CD8-positive, alpha-beta memory T cell (primary cell): ENCODE measurements around the gene NTM. TPM values are rescaled to one million over a fixed set of nuclear protein-coding genes. Genes with fewer than 3 reads are reported as not detected.

ENCODE experiments used
- CTCF ChIA-PET: fragments of 350-600 bp; sonication (Branson Sonifier 250); formaldehyde crosslinking; loops from one replicate; lab custom pipeline; 2021; ENCODE audit warnings: antibody characterized with exemption; lab: Charles Lee
- POLR2A ChIA-PET: fragments of 350-600 bp; sonication (Branson Sonifier 250); formaldehyde crosslinking; loops from one replicate; lab custom pipeline; 2021; ENCODE audit warnings: antibody characterized with exemption; lab: Charles Lee
- DNase-seq, 5 donors: peaks; one replicate each; pipeline versions ENCODE4 v3.0.0 to v3.0.0-alpha.2; 2020 to 2022; ENCODE audit warnings: mixed read lengths in 1 of 5
- H3K27ac ChIP-seq: one replicate; pipeline ENCODE4 v1.7.0; 2013; ENCODE audit warnings: low read depth, mild to moderate bottlenecking, low read length, moderate library complexity
- H3K27me3 ChIP-seq: 2 replicates; pipeline ENCODE4 v1.7.0; 2013; ENCODE audit warnings: low read length, mild to moderate bottlenecking; ENCODE audit not compliant: insufficient read depth, poor library complexity, severe bottlenecking
- H3K36me3 ChIP-seq: 2 replicates; pipeline ENCODE4 v1.7.0; 2013; ENCODE audit warnings: mild to moderate bottlenecking, low read length, moderate library complexity; ENCODE audit not compliant: insufficient read depth
- H3K4me1 ChIP-seq: 2 replicates; pipeline ENCODE4 v1.7.0; 2013; ENCODE audit warnings: mild to moderate bottlenecking, low read length, moderate library complexity; ENCODE audit not compliant: insufficient read depth
- H3K4me3 ChIP-seq: 2 replicates; pipeline ENCODE4 v1.7.0; 2013; ENCODE audit warnings: mild to moderate bottlenecking, low read length
- H3K9me3 ChIP-seq: 2 replicates; pipeline ENCODE4 v1.7.0; 2013; ENCODE audit warnings: mild to moderate bottlenecking, low read length
- H3K27ac Mint-ChIP-seq, 8 donors: one replicate each; pipeline ENCODE4 v1.8.0; 2020 to 2021; ENCODE audit warnings: mixed read lengths in 8 of 8, mild to moderate bottlenecking in 6 of 8, inconsistent platforms in 3 of 8, moderate library complexity in 3 of 8
- H3K27me3 Mint-ChIP-seq, 2 donors: one replicate each; pipeline ENCODE4 v1.8.0; 2020 to 2021; ENCODE audit warnings: mixed read lengths in 2 of 2, mild to moderate bottlenecking in 1 of 2, moderate library complexity in 1 of 2
- H3K36me3 Mint-ChIP-seq, 3 donors: one replicate each; pipeline ENCODE4 v1.8.0; 2020 to 2021; ENCODE audit warnings: mixed read lengths in 3 of 3, inconsistent platforms in 1 of 3, mild to moderate bottlenecking in 1 of 3
- H3K4me1 Mint-ChIP-seq, 3 donors: one replicate each; pipeline ENCODE4 v1.8.0; 2020 to 2021; ENCODE audit warnings: mixed read lengths in 3 of 3, inconsistent platforms in 1 of 3, mild to moderate bottlenecking in 1 of 3
- H3K4me3 Mint-ChIP-seq, 7 donors: one replicate each; pipeline ENCODE4 v1.8.0; 2020 to 2021; ENCODE audit warnings: mixed read lengths in 7 of 7, mild to moderate bottlenecking in 6 of 7, moderate library complexity in 4 of 7, inconsistent platforms in 2 of 7
- H3K9me3 Mint-ChIP-seq, 5 donors: one replicate each; pipeline ENCODE4 v1.8.0; 2020 to 2022; ENCODE audit warnings: mixed read lengths in 5 of 5, mild to moderate bottlenecking in 3 of 5, moderate library complexity in 2 of 5, inconsistent platforms in 1 of 5
- polyA plus RNA-seq: library from polyadenylated mRNA; unstranded; fragments of 300-500 nt; fragmentation: Illumina TruSeq; gene quantifications from one replicate; pipeline ENCODE4 v1.2.3, GENCODE V29; 2021
- total RNA-seq, 2 experiments: library from RNA; stranded (reverse); gene quantifications; one replicate each; pipeline ENCODE4 v1.2.3, GENCODE V29; 2021

The NTM gene
- total and polyA plus RNA-seq, 3 experiments from 2014 or later = not detected

- Mint-ChIP-seq H3K9me3 (peaks cover 0 to 3% (median 0%) of the 10 kb centered on the region in 5 donors), H3K36me3 (no peaks in the 10 kb centered on the region), H3K4me1 (no peaks in the 10 kb centered on the region), H3K4me3 (no peak overlapping the region), H3K27me3 (no peaks in the 10 kb centered on the region), H3K27ac (no peak overlapping the region)
- no peaks in the 10 kb centered on the region for H3K36me3 ChIP-seq
- no peaks in the 10 kb centered on the region for H3K27me3 ChIP-seq
- no peak overlapping the region for H3K27ac ChIP-seq
- H3K4me1 ChIP-seq = no peaks in the 10 kb centered on the region
- no peak overlapping the region for H3K4me3 ChIP-seq
- DNase-seq = no peak
- ChIA-PET CTCF (no interaction called here), POLR2A (no interaction called here)
- H3K9me3 ChIP-seq = no peaks in the 10 kb centered on the region
Observed at GRCh38 chr11:132234878-132235277, 864.5 kb downstream of the NTM start.

DNA sequence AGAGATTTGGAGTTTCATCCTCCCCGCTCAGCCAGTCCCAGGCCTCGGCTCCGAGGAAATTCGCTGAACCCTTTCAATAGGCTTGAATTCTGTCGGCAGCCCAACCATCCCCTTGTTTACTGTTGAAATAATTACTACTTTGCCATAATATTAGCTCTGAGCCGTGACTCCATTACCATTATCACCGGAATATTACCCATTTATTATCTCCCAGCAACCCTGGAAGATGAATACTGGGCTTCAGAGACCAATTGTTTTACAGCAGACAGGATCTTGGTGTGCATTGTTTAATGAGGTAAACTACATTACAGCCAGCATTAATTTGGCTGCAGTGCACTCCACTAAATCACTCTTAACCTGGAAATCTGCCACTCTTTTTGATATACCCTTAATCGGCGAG, 867.4 kb downstream of the NTM start:
- ChIA-PET POLR2A (no interaction called here), CTCF (no interaction called here)
- Mint-ChIP-seq H3K9me3 (peaks cover 0 to 5% (median 2%) of the 10 kb centered on the region in 5 donors), H3K27me3 (no peaks in the 10 kb centered on the region), H3K4me3 (no peak overlapping the region), H3K36me3 (no peaks in the 10 kb centered on the region), H3K4me1 (no peaks in the 10 kb centered on the region), H3K27ac (no peak overlapping the region)
- Histone ChIP-seq H3K4me3 (no peak overlapping the region), H3K36me3 (no peaks in the 10 kb centered on the region), H3K27ac (no peak overlapping the region), H3K4me1 (no peaks in the 10 kb centered on the region), H3K27me3 (no peaks in the 10 kb centered on the region), H3K9me3 (no peaks in the 10 kb centered on the region)
- no peak for DNase-seq

- Histone ChIP-seq H3K4me1 (no peaks in the 10 kb centered on the region), H3K27ac (no peak overlapping the region), H3K9me3 (no peaks in the 10 kb centered on the region), H3K27me3 (no peaks in the 10 kb centered on the region), H3K36me3 (no peaks in the 10 kb centered on the region), H3K4me3 (no peak overlapping the region)
- H3K4me3 Mint-ChIP-seq = no peak overlapping the region
- DNase-seq = no peak
- H3K4me1 Mint-ChIP-seq = no peaks in the 10 kb centered on the region
- no peaks in the 10 kb centered on the region for H3K36me3 Mint-ChIP-seq
- ChIA-PET CTCF (no interaction called here), POLR2A (no interaction called here)
- no peaks in the 10 kb centered on the region for H3K27me3 Mint-ChIP-seq
- H3K27ac Mint-ChIP-seq = no peak overlapping the region
- peaks cover 0 to 5% (median 2%) of the 10 kb centered on the region in 5 donors for H3K9me3 Mint-ChIP-seq
Observed at GRCh38 chr11:132238331-132238866, 868.0 kb downstream of the NTM start.

GRCh38 chr11:132240374-132240773, 870.0 kb downstream of the NTM start:
- Mint-ChIP-seq H3K36me3 (no peaks in the 10 kb centered on the region), H3K27ac (no peak overlapping the region), H3K4me1 (no peaks in the 10 kb centered on the region), H3K4me3 (no peak overlapping the region), H3K27me3 (no peaks in the 10 kb centered on the region), H3K9me3 (peaks cover 0 to 5% (median 3%) of the 10 kb centered on the region in 5 donors)
- Histone ChIP-seq H3K27ac (no peak overlapping the region), H3K4me1 (no peaks in the 10 kb centered on the region), H3K4me3 (no peak overlapping the region), H3K27me3 (no peaks in the 10 kb centered on the region), H3K9me3 (no peaks in the 10 kb centered on the region), H3K36me3 (no peaks in the 10 kb centered on the region)
- ChIA-PET POLR2A (no interaction called here), CTCF (no interaction called here)
- DNase-seq = no peak

DNA sequence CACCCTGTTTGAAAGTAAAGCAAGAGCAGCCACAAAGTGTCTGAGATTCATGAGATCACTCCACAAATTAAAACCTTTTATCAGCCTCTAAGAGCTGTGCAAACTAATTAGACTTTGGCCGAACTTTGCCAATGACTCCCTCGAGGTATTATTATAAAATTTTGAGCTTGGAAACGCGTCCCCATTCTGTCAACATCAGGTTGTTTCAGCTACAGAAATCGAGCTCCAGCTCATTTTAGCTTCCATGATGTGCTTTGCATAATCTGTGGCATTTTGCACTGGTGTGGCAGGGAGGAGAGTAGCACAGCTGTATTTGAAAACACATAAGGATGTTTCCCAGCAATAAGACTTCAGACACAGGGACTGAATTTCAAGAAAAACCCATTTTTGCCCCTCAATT, 872.2 kb downstream of the NTM start:
- Histone ChIP-seq H3K36me3 (no peaks in the 10 kb centered on the region), H3K9me3 (no peaks in the 10 kb centered on the region), H3K27me3 (no peaks in the 10 kb centered on the region), H3K4me3 (no peak overlapping the region), H3K4me1 (no peaks in the 10 kb centered on the region), H3K27ac (no peak overlapping the region)
- H3K36me3 Mint-ChIP-seq = no peaks in the 10 kb centered on the region
- no peak overlapping the region for H3K27ac Mint-ChIP-seq
- H3K9me3 Mint-ChIP-seq = peaks cover 0 to 8% (median 4%) of the 10 kb centered on the region in 5 donors
- ChIA-PET CTCF (no interaction called here), POLR2A (no interaction called here)
- no peak overlapping the region for H3K4me3 Mint-ChIP-seq
- H3K27me3 Mint-ChIP-seq = no peaks in the 10 kb centered on the region
- no peak for DNase-seq
- H3K4me1 Mint-ChIP-seq = no peaks in the 10 kb centered on the region

DNA sequence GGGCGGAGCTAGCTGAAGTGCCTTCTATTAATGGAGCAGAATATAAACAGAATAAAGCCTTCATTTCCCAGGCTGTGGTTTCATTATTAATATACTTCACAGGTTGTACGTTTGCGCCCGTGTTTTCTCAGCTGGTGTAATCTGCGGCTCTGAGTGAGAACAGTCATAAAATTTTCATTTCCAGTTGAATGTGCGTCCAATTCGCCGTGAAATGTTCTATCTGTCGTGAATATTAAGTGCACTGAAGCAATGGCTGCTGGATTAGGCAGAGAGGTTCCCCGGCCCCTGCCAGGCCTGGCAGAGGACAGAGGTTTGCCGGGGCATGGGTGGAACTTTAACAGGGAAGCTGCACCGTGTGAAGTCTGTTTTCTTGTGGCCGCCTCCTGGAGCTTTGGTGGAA, 874.4 kb downstream of the NTM start:
- Mint-ChIP-seq H3K4me1 (no peaks in the 10 kb centered on the region), H3K27ac (no peak overlapping the region), H3K4me3 (no peak overlapping the region), H3K27me3 (no peaks in the 10 kb centered on the region), H3K36me3 (no peaks in the 10 kb centered on the region), H3K9me3 (peaks cover 0 to 7% (median 4%) of the 10 kb centered on the region in 5 donors)
- H3K36me3 ChIP-seq = no peaks in the 10 kb centered on the region
- CTCF ChIA-PET = no interaction called here
- POLR2A ChIA-PET = no interaction called here
- H3K4me1 ChIP-seq = no peaks in the 10 kb centered on the region
- no peaks in the 10 kb centered on the region for H3K9me3 ChIP-seq
- no peaks in the 10 kb centered on the region for H3K27me3 ChIP-seq
- no peak for DNase-seq
- no peak overlapping the region for H3K4me3 ChIP-seq
- H3K27ac ChIP-seq = no peak overlapping the region

- Mint-ChIP-seq H3K36me3 (no peaks in the 10 kb centered on the region), H3K27me3 (no peaks in the 10 kb centered on the region), H3K27ac (no peak overlapping the region), H3K4me3 (no peak overlapping the region), H3K4me1 (no peaks in the 10 kb centered on the region), H3K9me3 (peaks cover 0 to 5% (median 4%) of the 10 kb centered on the region in 5 donors)
- Histone ChIP-seq H3K36me3 (no peaks in the 10 kb centered on the region), H3K4me3 (no peak overlapping the region), H3K9me3 (no peaks in the 10 kb centered on the region), H3K27ac (no peak overlapping the region), H3K4me1 (no peaks in the 10 kb centered on the region), H3K27me3 (no peaks in the 10 kb centered on the region)
- ChIA-PET CTCF (no interaction called here), POLR2A (no interaction called here)
- no peak for DNase-seq
Observed at GRCh38 chr11:132245403-132246385, 875.3 kb downstream of the NTM start.

DNA sequence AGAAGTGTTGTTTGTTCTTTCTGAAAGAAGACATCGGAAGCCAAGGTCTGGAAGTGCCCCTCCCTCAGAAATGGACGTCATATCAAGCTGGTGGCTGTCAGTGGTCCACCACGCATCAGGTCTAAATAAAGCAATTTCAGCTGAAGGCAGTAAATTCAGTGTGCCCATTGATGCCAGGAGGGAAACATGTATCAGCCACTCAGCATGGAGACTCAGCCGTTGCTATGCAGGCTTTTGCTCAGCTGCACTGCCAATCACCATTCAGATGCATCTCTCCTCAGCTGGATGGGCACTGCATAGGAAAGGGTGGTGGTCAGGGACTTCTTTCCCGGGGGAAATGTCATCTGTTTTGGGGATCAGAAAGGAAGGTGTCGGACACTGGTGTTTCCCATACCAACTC, 878.2 kb downstream of the NTM start:
- no peak overlapping the region for H3K4me3 Mint-ChIP-seq
- no peaks in the 10 kb centered on the region for H3K36me3 Mint-ChIP-seq
- peaks cover 0 to 5% (median 4%) of the 10 kb centered on the region in 5 donors for H3K9me3 Mint-ChIP-seq
- ChIA-PET CTCF (no interaction called here), POLR2A (no interaction called here)
- Histone ChIP-seq H3K27me3 (no peaks in the 10 kb centered on the region), H3K36me3 (no peaks in the 10 kb centered on the region), H3K4me3 (no peak overlapping the region), H3K9me3 (no peaks in the 10 kb centered on the region), H3K27ac (no peak overlapping the region), H3K4me1 (no peaks in the 10 kb centered on the region)
- no peaks in the 10 kb centered on the region for H3K4me1 Mint-ChIP-seq
- no peaks in the 10 kb centered on the region for H3K27me3 Mint-ChIP-seq
- no peak overlapping the region for H3K27ac Mint-ChIP-seq
- no peak for DNase-seq
